H54 (cell line): Measurements from ENCODE around the gene GATA5.
"Not testable (repeated sequence)": the region's sequence is repeated elsewhere in the genome, so short reads cannot be mapped to it uniquely, and the experiment has no call there.

Source experiments
- DNase-seq: peaks from one replicate; pipeline ENCODE4 v3.0.0; 2011; ENCODE audit warnings: low spot score, mixed read lengths; ENCODE audit not compliant: insufficient read length
- FAIRE-seq: peaks from 3 replicates; lab custom pipeline; 2011; peaks lifted over from hg19 to GRCh38; lab: Jason Lieb, UNC
- POLR2A ChIP-seq: IDR thresholded peaks from 2 replicates; pipeline ENCODE4 v1.6.1; 2011; ENCODE audit warnings: low read depth, mild to moderate bottlenecking, low read length

Gene GATA5

DNA sequence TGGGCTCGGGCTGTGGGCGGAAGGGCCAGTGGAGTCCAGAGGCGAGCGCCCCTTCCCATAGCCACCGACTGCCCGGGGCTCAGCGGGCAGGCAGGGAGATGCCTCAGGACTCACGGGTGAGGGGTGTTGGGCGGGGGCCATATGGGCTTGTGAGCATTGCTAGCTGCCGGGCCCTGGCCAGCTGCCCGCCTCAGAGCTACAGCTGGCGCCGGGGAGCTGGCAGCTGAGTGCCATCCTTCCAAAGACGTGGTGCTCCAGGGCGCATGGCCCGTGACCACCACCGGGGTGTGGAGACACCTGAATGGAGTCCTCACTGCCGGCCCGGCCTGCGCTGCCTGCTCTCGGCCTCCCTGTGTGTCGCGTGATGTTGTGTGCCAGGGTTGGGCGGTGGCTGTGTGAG is 37.9 kb downstream of the GATA5 start:
- no peak for TF ChIP-seq POLR2A
- FAIRE-seq (no peak), DNase-seq (no peak)

DNA sequence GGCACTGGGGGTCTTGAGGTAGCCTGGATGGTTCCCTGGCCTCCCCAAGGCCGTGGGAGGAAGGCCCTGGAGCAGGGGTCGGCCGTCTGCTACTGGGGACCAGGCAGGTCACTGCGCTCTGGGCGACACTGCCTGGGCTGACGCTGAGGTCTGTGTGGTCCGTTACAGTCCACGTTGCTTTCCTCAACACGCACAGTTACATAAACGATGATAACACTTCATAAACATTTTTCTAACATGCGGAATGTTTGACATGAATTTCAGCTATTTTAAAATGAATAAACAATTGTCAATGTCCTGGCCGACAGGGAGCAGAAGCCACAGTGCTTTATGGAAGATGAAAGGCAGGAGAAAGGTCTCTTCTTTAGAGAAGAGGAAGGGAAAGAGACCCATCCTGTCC is 38.3 kb downstream of the GATA5 start:
- FAIRE-seq (no peak), DNase-seq (no peak)
- no peak for TF ChIP-seq POLR2A

DNA sequence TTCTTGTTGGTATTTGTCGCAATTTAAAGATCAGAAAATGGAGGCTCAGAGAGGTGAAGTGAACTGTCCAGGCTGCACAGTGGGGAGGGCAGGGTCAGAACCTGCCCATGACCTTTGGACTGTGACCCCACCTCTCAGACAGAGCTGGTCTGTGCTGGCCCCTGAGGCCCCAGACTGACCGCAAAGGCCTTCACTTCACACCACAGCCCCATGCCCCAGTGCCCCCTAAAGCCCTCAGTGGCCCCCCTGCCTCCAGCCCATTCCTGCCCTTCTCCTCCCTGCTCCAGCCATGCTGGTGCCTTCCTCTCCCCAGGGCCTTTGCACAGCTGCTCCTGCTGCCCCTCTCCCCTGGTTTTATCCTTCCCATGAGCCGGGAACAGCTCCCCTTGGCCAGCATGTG is 39.1 kb downstream of the GATA5 start:
- no peak for DNase-seq
- TF ChIP-seq POLR2A = no peak
- FAIRE-seq = no peak

DNA sequence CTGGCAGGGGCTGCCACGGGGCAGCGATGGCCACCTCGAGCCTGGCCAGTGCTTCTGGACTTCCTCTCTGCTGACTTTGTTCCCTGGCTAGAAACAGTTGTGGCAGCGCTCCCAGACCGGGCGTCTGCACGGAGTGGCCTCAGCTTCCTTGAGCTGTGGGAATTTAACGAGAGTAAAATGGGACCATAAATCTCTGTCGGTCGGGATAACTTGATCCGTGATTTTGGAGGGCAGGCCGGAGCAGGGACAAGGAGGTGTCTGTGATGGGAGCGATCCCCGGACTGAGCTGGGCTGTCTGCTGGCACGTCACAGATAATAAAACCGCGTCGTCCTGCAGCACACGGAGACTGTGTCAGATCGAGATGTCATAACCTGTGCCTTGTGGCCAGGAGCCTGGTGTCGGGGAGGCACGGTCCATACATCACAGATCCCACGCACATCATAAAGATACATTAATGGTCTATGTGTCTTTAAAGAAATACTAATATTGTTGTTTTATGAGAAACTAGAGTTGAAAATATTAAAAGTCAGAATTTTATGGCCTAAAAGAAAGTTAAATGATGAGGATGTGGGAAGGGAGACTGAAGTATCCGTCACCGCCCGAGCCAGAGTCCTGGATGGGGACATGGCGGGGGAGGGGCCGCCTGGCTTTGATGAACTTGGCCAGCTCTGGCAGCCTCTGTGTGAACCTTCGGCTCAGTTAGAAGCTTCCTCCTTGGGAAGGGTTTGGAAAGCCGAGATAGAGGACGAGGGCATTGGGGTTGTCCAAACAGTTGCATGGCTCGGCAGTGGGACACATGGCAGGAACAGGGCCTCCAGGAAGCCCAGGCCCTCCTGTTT is 41.9 kb downstream of the GATA5 start:
- FAIRE-seq = no peak
- DNase-seq = no peak
- no peak for TF ChIP-seq POLR2A

DNA sequence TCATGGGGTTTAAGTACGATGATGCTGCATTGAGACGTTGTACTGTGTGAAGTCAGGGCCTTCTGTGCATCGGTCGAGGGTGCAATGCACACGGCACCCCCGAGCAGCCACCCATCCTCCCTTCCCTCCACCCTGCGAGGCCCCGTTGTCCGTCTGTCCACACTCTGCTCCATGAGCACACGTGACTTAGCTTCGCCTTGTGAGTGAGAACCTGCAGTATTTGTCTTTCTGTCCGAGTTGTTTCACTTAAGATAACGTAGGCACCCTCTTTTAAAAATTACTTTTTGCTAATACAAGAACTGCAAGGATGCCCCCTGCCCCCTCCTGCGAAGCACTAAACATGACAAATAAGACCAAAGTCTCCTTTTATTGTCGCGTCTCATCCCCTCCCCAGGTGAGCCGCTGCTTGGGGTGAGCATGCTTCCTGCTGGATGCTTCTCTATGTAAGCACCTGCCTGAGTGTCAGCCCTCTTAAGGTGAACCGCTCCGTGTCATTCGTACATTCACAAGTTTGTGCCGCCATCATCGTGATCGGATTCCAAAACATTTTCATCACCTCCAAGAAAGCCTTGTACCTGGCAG is 44.8 kb downstream of the GATA5 start:
- DNase-seq (no peak), FAIRE-seq (no peak)
- TF ChIP-seq POLR2A = no peak

DNA sequence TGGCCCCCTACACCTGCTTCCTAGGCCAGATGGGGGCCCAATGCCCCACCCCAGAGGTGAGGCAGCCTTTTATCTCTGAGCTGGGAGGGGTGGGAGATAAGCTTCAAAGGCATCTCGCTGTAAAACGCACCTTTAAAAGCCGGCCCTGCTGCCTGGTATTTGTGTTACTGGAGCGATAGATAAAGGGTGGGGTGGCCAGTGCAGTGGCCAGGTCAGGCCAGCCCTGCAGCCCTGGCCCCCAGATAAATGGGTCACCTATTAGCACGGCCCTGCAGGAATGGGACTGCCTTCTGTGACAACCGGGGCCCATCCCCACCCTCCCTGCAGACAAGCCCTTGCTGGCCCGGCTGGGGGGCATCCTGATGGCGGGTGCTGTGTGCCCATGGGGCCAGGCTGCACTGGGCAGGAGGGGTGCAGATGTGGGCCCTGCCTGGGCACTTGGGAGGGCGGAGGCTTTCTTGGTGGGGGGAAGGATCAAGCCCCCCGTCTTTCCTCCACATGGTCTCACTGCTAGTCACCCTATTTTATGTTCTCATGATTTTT is 45.4 kb downstream of the GATA5 start:
- no peak for TF ChIP-seq POLR2A
- DNase-seq (no peak), FAIRE-seq (no peak)

DNA sequence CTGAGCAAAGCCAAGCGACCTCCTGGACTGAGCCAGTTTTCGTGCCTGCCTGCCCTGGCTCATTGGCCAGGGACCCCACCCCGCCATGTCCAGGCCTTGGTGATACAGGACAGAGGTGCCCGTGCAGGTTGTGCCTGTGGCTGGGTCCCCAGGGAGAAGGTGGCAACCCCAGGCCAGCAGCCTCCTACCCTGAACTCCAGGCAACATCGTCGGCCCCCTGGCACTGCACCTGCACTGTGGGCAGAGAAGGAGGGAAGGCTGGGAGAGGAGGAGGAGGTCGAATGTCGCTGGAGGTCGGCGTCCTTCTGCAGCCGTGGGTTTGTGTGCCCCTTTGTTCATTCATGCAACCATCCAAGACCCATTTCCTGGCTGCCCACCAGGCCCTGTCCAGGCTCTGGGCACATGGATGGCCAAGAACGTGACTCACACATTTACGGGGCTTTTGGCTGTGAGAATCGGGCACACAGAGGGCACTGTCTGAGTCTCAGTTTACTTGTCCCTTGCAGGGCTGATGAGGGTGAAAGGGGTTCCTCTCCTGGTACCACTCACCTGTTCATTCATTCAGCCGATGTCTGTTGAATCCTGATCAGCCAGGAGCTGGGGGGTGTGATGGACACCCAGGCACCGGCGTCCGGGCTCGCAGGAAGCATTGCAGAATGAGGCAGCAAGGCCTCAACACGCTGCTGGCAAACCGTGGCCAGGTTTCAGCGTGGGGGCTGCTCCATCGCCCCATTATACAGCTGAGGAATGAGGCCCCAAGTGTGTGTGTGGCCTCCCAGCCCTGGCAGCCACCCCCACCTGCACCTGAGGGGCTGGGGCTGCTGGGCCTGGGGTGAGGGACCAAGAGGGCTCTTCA is 46.1 kb downstream of the GATA5 start:
- no peak for TF ChIP-seq POLR2A

DNA sequence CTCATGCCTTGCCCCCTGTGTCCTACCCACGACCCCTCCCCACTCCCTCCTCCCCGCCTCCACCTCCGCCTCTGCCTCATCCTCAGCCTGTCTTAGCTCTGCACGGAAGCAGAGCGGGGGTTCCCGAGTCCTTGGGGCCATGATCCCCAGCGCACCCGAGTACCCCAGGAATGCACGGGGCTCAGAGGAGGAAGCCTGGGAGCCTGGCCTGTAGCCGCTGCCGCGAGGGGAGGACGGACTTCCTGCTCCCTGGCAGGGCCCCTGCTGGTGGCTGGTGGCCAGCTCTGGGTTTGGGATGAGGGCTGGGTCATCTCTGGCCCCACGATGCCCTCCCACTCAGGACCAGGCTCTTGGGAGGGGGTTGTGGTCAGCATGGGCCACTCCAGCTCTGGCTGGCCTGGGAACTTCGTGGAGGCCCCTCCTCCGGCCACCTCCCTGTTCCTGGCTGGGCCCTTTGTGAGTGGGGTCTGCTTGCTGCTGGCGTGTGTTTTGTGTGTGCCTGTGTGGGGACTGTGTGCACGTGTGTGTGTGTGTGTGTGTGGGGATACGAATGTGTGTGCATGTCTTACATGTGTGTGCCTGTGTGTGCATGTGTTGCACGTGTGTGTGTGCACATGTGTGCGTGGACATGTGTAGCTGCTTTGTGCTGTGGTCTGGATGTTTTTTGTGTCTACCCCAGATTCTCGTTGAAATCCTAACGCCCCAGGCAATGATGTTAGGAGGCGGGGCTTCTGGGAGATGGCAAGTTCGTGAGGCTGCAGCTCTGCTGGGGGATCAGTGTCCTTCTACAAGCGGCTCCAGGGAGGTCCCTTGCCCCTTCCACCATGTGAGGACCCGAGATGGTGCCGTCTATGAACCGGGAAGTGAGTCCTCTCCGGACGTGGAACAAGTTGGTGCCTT is 47.1 kb downstream of the GATA5 start:
- DNase-seq (no peak), FAIRE-seq (no peak)
- TF ChIP-seq POLR2A = no peak

More for the DNA sequence above, 46.1 kb downstream of the GATA5 start:
- FAIRE-seq (no peak), DNase-seq (no peak)

DNA sequence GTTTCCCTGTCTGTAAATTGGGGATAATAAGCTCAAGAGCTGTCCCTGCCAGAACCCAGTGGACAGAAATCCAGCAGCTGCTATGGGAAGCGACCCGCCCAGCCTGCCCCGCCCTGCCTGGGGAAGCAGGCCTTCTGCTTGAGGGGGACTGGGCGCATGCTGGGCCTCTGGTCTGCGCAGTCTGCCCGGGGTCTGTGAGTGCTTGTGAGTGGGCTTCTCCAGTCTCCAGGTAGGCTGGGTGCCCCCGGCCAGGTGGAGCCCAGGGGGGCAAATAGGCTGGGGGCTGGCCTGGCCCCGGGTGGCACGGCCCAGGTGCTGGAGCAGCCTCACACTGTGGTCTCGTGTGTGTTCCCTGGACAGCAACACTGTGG is 47.8 kb downstream of the GATA5 start:
- TF ChIP-seq POLR2A = no peak
- DNase-seq = no peak
- no peak for FAIRE-seq

DNA sequence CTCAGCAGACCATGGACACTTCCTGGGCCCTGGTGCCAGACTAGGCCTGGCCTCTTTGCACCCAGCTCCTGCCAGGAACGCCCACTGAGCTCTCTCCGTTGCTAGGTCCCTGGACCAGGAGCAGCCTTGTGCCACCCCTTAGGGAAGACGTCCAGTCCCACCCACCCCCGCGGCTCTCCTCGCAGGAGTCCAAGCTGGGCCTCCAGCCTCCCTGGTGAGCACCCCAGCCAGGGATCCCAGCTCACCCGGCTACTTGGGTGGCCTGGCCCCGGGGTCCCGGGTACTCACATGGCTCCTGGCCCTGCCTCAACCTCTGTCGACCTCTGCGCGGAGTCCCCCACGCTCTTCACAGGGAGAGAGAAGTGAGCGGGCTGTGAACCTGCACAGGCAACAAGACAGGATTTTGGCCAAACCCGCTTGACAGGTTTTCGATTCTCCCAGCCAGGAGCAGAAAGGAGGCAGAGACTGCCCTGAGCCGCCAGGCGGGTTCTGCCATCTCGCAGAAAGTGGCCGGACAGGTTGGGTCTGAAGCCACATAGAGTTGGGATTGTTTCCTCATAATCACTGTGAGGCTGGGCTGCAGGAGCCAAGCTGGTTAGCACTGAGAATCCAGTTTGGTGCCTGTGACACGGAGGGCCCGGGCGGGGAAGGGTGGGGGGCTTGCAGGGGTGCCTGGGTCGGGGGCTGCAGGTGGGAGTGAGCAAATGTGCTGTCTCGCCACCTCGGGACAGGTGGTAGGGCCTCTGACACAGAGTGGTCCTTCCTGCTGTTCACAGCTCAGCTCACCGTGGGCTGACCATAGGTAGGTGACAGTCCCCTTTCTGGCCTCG is 48.4 kb downstream of the GATA5 start, which contains the start of gene RBBP8NL:
TSS of gene RBBP8NL (minus strand) at position 368 of the 830 bp plus-strand sequence. CDS start 7,892 bp downstream, outside the sequence.
- DNase-seq (no peak), FAIRE-seq (no peak)
- no peak for TF ChIP-seq POLR2A

DNA sequence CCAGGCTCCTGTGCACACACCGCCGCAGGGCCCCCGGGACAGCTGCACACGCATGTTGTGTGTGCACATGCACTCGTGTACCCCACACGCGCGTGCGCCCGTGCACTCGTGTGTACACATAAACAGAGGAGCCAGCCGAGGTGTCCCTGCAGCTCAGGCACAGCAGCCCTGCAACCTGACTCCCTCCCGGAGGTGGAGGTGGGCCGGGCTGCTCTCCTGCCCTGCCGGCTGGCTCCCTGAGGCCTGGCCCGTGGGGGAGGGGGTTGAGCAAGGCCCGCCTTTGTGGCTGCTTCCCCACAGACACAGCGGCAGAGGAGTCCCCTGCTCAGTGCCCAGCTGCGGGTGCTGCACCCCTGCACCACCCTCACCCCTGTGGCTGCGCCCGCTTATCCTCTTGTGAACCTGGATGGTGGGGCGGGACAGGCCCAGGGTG is 49.1 kb downstream of the GATA5 start:
- FAIRE-seq = no peak
- DNase-seq = no peak
- no peak for TF ChIP-seq POLR2A

DNA sequence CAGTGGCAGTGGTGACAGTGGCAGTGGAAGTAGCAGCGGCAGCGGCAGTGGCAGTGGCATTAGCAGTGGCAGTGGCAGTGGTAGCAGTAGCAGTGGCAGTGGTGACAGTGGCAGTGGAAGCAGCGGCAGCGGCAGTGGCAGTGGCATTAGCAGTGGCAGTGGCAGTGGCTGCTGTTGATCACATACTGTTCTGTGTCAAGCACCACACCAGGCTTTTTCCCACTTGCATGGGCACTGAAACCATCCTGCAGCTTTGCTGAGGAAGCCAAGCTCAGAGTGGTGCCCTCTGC is 49.8 kb downstream of the GATA5 start:
- DNase-seq, FAIRE-seq: not testable (repeated sequence)
